Colonic mucosa (tissue), 4 donors: ENCODE measurements around the gene LAGE3. TPM values are rescaled to one million over a fixed set of nuclear protein-coding genes. Genes with fewer than 3 reads are reported as not detected.

Source experiments
- DNase-seq: peaks from one replicate; pipeline ENCODE4 v3.0.0-alpha.2; 2020
- H3K27ac ChIP-seq: fragments of 200-600 bp; one replicate; pipeline ENCODE4 v1.8.0; 2021
- H3K27me3 ChIP-seq: fragments of 200-600 bp; one replicate; pipeline ENCODE4 v1.8.0; 2021
- H3K36me3 ChIP-seq: fragments of 200-600 bp; one replicate; pipeline ENCODE4 v1.8.0; 2021
- H3K4me1 ChIP-seq: fragments of 200-600 bp; one replicate; pipeline ENCODE4 v1.8.0; 2021; ENCODE audit warnings: mild to moderate bottlenecking
- H3K4me3 ChIP-seq: fragments of 200-600 bp; one replicate; pipeline ENCODE4 v1.8.0; 2021
- H3K9ac ChIP-seq, 2 donors: one replicate each; pipeline ENCODE4 v1.7.0; 2013; ENCODE audit warnings: control low read depth in 2 of 2, low read depth in 2 of 2, low read length in 2 of 2
- H3K9me3 ChIP-seq: fragments of 200-600 bp; one replicate; pipeline ENCODE4 v1.8.0; 2021
- intact Hi-C: fragments of 100-400 bp; cut with DNase I; formaldehyde crosslinking; loops from one replicate; pipeline ENCODE4 v1.14.1; 2022
- total RNA-seq, 2 donors: library from RNA; stranded (reverse); fragmentation: NEBNext Ultra II Directional in 1 of 2; extraction: Animal tissue kit (Norgen Biotek cat#: 25700) in 1 of 2; gene quantifications; one replicate each; pipeline ENCODE4 v1.2.1, GENCODE V29; 2021
- TF ChIP-seq, protein P1 (sequence below): fragments of 200-600 bp; IDR thresholded peaks from one replicate; pipeline ENCODE4 v1.8.0; 2022; ENCODE audit warnings: antibody characterized with exemption, mild to moderate bottlenecking
- donor health status: healthy.
- donor health status: DM: no; HTN: no; CAD: no.
- donor health status: DM: no; HTN: no; CAD: no.

LAGE3 gene
- total RNA-seq, 2 donors from 2014 or later = 10.0 to 35.3 TPM

GRCh38 chrX:154468217-154468616 lies 10.9 kb downstream of the LAGE3 start:
- H3K4me1 ChIP-seq = no peaks in the 10 kb centered on the region
- intact Hi-C loops = no loop called here
- TF ChIP-seq, protein P1, sequence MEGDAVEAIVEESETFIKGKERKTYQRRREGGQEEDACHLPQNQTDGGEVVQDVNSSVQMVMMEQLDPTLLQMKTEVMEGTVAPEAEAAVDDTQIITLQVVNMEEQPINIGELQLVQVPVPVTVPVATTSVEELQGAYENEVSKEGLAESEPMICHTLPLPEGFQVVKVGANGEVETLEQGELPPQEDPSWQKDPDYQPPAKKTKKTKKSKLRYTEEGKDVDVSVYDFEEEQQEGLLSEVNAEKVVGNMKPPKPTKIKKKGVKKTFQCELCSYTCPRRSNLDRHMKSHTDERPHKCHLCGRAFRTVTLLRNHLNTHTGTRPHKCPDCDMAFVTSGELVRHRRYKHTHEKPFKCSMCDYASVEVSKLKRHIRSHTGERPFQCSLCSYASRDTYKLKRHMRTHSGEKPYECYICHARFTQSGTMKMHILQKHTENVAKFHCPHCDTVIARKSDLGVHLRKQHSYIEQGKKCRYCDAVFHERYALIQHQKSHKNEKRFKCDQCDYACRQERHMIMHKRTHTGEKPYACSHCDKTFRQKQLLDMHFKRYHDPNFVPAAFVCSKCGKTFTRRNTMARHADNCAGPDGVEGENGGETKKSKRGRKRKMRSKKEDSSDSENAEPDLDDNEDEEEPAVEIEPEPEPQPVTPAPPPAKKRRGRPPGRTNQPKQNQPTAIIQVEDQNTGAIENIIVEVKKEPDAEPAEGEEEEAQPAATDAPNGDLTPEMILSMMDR = no peak
- no peak overlapping the region for H3K4me3 ChIP-seq
- DNase-seq = no peak
- no peaks in the 10 kb centered on the region for H3K27me3 ChIP-seq
- H3K9ac ChIP-seq = no peak overlapping the region
- H3K9me3 ChIP-seq = no peaks in the 10 kb centered on the region
- no peak overlapping the region for H3K27ac ChIP-seq
- H3K36me3 ChIP-seq = no peaks in the 10 kb centered on the region

DNA sequence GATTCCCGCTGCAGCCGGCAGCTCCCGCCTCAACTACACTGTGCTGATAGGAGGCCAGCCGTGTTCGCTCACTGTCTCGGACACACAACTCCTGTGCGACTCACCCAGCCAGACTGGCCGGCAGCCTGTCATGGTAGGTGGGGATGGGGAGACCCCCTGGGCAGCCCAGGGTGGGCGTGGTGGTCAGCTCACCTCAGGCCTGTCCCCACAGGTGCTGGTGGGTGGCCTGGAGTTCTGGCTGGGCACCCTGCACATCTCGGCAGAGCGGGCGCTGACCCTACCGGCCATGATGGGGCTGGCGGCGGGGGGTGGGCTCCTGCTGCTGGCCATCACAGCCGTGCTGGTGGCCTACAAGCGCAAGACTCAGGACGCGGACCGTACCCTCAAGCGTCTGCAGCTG lies 11.5 kb downstream of the LAGE3 start:
- Histone ChIP-seq H3K27ac (no peak overlapping the region), H3K9ac (no peak overlapping the region), H3K36me3 (no peaks in the 10 kb centered on the region), H3K27me3 (no peaks in the 10 kb centered on the region), H3K4me3 (no peak overlapping the region), H3K4me1 (no peaks in the 10 kb centered on the region), H3K9me3 (no peaks in the 10 kb centered on the region)
- no peak for DNase-seq
- intact Hi-C loops = no loop called here
- TF ChIP-seq, protein P1 = no peak

GRCh38 chrX:154466907-154467306 lies 12.2 kb downstream of the LAGE3 start:
- no peaks in the 10 kb centered on the region for H3K27me3 ChIP-seq
- TF ChIP-seq, protein P1 = no peak
- no peak overlapping the region for H3K4me3 ChIP-seq
- no peak for DNase-seq
- no peaks in the 10 kb centered on the region for H3K36me3 ChIP-seq
- H3K9me3 ChIP-seq = no peaks in the 10 kb centered on the region
- intact Hi-C loops = no loop called here
- H3K4me1 ChIP-seq = no peaks in the 10 kb centered on the region
- no peak overlapping the region for H3K27ac ChIP-seq
- no peak overlapping the region for H3K9ac ChIP-seq

GRCh38 chrX:154466036-154466435 lies 13.0 kb downstream of the LAGE3 start:
- no peaks in the 10 kb centered on the region for H3K4me1 ChIP-seq
- TF ChIP-seq, protein P1 = no peak
- DNase-seq = no peak
- no peaks in the 10 kb centered on the region for H3K9me3 ChIP-seq
- H3K4me3 ChIP-seq = no peak overlapping the region
- no peaks in the 10 kb centered on the region for H3K36me3 ChIP-seq
- no peak overlapping the region for H3K9ac ChIP-seq
- H3K27me3 ChIP-seq = no peaks in the 10 kb centered on the region
- intact Hi-C loops = no loop called here
- no peak overlapping the region for H3K27ac ChIP-seq

GRCh38 chrX:154465601-154466000 lies 13.5 kb downstream of the LAGE3 start:
- H3K9ac ChIP-seq = no peak overlapping the region
- DNase-seq = no peak
- H3K27me3 ChIP-seq = no peaks in the 10 kb centered on the region
- H3K4me1 ChIP-seq = no peaks in the 10 kb centered on the region
- no peaks in the 10 kb centered on the region for H3K9me3 ChIP-seq
- intact Hi-C loops = no loop called here
- TF ChIP-seq, protein P1 = no peak
- H3K4me3 ChIP-seq = no peak overlapping the region
- no peaks in the 10 kb centered on the region for H3K36me3 ChIP-seq
- no peak overlapping the region for H3K27ac ChIP-seq
